ENCODE data around the gene SOX6.

The SOX6 gene

GRCh38 chr11:16364254-16364653 lies 7.9 kb upstream of the SOX6 start:
- DNase-seq (ENCODE audit: low read depth in 2 of 2) = no peak

- DNase-seq (ENCODE audit: low read depth in 2 of 2) = no peak
Observed at GRCh38 chr11:16363706-16364105, 7.4 kb upstream of the SOX6 start.

DNA sequence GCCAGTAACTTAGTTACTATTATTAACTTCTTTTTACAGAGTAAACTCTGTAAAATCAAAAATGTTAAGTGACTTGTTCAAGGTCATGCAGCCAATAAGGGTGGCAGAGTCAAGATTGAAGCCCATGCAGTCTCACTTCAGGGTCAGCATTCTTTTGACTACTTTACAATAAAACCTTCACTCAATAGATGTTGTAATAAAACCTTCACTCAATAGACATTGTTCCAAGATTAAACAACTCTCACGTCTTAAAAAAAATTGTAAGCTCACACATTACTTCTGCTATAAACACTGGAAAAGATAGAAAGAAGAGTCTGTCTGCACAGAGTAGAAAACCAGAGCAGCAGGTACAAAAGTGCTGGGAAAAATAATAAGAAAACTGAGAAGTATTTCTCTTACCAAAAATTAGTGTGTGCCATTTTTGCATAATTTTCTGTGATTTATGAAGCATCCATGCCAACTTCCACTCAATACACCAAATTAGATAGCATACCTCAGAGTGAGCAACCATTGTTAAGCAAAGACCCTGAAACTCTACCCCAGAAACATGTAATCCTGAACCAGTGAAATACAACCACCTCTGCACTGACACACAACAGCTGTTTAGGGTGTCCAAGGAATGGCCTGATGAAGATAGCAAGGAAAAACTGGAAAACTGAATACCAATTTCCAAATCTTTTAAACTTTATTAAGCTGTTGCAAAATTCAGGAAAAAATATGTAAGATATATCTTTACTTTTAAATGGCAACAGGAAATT lies 4.9 kb upstream of the SOX6 start:
- no peak for DNase-seq (ENCODE audit: low read depth in 2 of 2)

DNA sequence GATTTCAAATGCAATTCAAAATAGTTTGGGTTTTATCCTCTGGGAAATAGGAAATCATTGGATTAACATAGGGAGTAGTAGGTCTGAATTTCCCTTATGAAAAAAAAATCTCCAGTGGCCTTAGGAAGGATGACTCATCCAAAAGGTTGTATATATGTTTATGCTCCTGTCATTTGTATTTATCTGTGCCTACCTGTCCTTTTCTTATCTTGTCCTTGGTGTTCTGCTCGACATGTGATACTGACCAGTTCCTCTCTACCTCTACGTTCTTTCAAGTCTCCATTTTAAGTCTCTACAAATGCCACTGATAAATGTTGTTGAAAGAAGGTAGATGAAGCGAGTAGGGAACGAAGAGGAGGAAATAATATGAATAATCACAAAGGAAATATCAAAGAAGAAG lies 3.0 kb upstream of the SOX6 start:
- DNase-seq (ENCODE audit: low read depth in 2 of 2) = no peak

GRCh38 chr11:16358726-16359125 lies 2.4 kb upstream of the SOX6 start:
- no peak for DNase-seq (ENCODE audit: low read depth in 2 of 2)

DNA sequence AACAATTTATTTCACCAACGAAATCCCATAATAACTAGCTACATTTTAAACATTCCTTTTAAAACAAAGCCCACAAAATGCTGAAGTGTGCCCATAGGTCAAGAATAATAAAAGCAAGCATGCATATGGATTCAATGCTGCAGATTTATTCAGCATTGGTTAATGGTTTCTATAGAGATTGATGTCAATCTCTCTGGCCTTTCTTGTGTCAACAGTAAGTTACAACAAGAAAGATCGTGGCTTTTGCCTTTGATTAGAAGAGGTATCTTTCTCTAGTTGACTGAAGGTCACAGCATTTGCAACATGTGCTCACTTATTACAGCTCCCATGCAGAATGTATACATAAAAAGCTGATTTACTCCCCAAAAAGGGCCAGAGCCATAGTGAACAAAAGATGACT lies 1.4 kb upstream of the SOX6 start:
- DNase-seq (ENCODE audit: low read depth in 2 of 2) = no peak

DNA sequence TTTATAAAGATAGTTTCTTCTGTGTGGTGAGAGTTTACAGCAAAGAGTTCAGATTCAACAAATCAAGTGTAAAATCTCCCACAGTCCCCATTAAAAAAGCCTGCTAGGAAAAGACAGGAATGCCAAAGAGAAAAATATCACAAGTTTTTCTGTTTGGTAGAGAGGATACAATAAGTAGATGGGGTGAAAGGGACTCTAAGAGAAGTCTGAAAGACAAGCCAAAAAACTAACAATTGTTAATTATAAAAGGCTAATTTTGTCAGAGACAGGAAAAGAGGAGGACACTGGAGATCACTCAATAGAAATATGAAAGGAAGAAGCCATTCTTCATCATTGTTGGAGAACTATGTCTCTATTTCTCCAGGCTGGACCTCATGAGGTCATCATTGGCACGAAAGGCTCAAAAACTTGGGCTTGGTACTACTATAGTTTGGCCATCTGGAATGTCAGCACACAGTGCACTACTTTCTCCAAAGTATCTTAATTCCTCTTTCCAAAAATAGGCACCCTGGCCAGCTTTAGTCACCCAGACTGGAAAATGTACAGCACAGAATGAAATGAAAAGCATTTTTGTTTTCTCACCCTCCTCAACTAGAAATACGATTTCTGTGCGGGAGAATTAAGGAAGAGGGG lies 531 bp upstream of the SOX6 start:
- no peak for DNase-seq (ENCODE audit: low read depth in 2 of 2)

- DNase-seq (ENCODE audit: low read depth in 2 of 2) = no peak
Observed at GRCh38 chr11:16352707-16353106, 3.6 kb downstream of the SOX6 start.

DNA sequence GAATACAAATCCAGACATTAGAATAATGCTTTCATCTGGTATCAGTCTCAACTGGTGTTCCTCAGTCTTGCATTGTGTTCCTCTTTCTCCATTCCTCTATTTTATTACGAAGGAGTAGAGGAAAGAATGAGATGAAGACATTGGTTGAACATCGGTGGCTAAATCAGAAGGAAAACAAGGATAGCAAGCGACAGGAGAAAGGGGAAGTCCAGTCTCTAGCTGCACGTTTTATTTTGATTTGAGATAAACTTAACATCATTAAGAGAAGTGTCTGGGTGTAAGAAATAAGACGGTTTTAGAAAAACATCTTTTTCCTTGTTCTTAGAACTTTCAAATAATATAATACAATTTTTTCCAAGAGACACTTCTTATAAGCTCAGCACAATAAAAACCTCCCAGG lies 6.2 kb downstream of the SOX6 start:
- no peak for DNase-seq (ENCODE audit: low read depth in 2 of 2)

DNA sequence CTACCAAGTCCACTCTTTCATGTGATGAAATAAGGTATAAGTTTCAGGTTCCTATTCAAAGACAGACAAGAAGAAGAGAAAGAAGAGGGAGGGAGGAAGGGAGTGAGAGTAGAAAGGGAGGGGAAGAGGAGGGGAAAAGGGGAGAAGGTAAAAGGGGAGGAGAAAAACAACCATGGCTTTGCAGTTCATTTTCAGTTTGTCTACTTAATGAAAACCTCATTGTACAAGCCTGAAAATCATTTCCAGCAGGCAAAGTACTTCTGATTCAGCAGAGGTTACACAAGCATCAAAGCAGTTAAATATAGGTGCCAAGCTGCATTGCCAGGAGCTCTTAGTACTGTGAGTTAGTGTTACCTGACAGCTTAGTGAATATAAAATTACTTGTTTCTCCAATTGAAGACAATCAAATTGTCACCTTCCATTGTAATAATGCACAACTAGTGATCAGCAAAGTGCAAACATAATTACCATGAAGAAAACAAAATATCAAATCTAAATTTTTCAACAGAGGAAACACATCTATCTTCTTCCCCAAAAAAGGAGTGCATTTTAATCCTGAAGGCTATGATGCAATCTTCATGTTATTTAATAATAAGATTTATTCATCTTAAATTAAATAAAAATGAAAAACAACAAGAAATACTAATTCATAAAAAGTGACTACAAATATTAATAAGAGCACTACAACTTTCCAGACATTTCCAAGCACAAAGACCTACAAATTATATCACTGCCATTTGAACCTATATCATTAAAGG lies 8.2 kb downstream of the SOX6 start:
- no peak for DNase-seq (ENCODE audit: low read depth in 2 of 2)

DNA sequence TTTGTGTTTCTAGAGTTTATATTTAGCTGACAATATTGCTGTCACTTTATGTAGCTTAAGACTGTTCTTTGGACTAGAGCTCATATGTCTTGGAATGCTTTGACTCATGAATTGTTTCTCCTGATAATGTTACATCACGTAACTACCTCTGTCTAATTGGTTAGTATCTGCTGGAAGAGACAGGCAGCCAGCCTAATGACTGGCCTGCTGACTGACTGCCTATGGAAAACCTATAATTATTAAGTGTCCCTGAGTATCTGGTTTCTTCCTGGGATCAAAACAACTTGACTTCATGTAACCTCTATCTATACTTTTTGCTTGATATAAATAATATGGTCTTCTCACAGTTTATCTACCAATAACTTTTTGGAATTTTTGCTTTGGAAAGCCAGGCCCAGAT lies 9.4 kb downstream of the SOX6 start:
- no peak for DNase-seq (ENCODE audit: low read depth in 2 of 2)

GRCh38 chr11:16341853-16342252 lies 14.5 kb downstream of the SOX6 start:
- DNase-seq (ENCODE audit: low read depth in 2 of 2) = no peak

DNA sequence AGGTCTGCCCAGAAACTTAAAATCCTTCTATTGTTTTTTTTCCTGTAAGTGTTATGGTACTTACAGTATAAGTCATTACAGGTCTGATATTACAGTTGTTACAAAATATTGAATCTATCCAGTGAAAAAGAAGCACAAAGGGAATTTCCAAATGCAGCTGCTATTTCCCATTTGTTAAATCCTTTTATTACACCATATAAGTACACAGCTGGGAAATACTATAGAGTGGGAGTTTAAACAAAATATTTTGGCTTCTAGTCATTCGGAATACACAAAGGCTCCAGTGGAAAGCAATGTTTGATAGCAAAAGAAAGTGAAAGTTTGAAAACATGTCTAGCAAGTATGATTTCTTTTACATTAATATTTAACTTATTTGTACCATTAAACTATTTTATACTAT lies 18.0 kb downstream of the SOX6 start:
- no peak for DNase-seq (ENCODE audit: low read depth in 2 of 2)

- no peak for DNase-seq (ENCODE audit: low read depth in 2 of 2)
Observed at GRCh38 chr11:16337421-16338213, 18.7 kb downstream of the SOX6 start.

- no peak for DNase-seq (ENCODE audit: low read depth in 2 of 2)
Observed at GRCh38 chr11:16336721-16337120, 19.6 kb downstream of the SOX6 start.

- DNase-seq (ENCODE audit: low read depth in 2 of 2) = no peak
Observed at GRCh38 chr11:16336204-16336603, 20.1 kb downstream of the SOX6 start.

GRCh38 chr11:16335236-16335962 lies 20.9 kb downstream of the SOX6 start:
- DNase-seq (ENCODE audit: low read depth in 2 of 2) = no peak

DNA sequence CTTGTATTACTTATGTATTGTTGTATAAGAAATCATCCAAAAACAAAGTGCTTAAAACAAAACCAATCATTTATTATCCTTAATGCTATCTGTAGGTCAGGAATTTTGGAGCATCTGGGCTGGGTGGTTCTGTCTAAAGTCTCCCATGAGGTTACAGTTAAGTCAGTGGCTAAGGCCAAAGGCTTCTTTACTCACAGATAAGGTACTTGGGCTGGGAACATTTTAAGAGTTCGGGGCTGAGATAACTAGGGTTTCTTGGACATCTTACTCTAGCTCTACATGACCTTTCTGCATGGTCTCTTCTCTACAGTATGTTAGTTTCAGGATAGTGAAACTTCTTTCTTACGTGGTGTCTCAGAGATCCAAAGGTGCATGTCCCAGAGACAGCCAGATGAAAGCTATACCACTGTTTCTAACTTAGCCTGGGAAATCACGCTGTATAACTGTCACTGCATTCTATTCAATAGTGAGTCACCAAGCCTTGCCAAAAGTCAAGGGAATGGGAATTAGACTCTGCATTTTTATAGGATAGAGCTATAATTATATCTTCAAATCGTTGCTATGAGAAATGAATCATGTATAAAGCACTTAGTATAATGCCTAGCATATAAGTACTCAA lies 29.6 kb downstream of the SOX6 start:
- DNase-seq (ENCODE audit: low read depth in 2 of 2) = no peak

DNA sequence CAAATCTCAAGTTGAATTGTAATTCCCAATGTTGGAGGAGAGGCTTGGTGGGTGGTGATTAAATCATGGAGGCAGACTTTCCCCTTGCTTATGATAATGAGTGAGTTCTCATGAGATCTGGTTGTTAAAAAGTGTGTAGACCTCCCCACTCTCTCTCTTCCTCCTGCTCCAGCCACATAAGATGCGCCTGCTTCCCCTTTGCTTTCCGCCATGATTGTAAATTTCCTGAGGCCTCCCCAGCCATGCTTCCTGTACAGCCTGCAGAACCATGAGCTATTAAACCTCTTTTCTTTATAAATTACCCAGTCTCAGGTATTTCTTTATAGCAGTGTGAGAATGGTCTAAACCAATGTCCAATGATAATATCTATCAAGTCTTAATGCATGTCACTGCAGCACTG lies 34.2 kb downstream of the SOX6 start:
- no peak for DNase-seq (ENCODE audit: low read depth in 2 of 2)

- DNase-seq (ENCODE audit: low read depth in 2 of 2) = no peak
Observed at GRCh38 chr11:16321148-16321547, 35.2 kb downstream of the SOX6 start.

- DNase-seq (ENCODE audit: low read depth in 2 of 2) = no peak
Observed at GRCh38 chr11:16318320-16318719, 38.0 kb downstream of the SOX6 start.
